Measurements from ENCODE around the gene KHSRP.

The KHSRP gene

DNA sequence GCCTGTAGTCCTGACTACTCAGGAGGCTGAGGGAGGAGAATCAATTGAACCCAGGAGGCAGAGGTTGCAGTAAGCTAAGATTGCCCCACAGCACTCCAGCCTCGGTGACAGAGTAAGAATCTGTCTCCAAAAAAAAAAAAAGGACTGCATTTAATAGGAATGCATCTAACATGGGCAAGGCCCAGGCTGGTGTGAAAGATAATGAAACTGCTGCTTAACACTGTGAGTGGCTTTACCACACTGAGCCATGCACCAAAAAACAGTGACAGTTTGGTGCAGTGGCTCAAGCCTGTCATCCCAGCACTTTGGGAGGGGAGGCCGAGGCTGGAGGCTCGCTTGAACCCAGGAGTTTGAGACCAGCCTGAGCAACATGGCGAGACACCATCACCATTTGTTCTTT lies 40.2 kb downstream of the KHSRP start:
- DNase-seq, result no peak

DNA sequence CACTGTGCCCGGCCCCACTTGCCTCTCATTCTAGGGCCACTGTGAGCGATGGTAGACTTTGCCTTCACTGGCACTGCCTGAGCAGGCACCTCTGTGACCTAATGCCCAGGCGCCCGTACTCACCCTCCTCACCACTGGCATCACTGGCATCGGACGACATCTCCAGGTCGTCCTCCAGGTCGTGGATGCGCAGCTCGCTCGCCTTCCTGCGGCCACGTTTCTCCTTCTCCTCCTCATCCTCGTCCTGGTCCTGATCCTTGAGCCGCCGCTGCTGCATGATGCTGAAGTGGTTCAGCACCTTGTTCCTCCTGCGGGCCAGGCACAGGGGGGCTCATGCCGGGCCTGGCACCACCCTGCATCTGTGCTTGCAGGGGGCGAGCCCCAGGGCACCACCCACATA lies 41.4 kb downstream of the KHSRP start:
- DNase-seq, result no peak

DNA sequence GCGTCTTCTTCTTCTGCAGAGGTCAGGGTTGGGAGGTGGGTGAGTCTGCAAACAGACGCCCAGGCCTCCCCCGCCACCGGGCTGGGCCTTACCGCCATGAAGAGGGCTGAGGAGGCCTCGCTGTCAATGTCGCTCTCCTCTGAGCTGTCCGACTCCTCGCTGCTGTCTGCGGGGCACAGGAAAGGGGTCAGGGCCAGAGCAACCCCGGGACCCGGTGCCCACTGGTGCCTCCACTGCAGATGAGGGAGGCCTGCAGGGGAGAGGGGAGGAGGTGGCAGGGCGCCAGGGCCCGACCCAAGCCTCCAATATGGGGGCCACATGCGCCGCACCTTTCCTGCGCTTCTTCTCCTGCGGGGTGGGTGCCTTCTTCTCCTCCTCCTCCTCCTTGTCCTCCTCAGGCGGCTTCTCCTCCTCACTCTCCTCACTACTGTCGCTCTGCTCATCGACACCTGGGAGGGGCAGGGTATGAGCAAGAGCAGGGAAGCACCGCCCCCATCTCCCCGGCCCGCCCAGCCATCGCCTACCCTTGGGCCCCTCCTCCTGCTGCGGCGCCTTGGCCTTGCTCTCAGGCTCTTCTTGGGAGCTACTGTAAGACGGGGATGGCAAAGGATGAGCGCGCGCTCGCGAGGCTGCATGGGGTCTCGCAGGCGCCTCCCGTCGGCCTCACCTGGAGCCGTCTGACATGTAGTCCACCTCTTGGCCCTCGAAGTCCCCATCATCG lies 43.4 kb downstream of the KHSRP start:
- DNase-seq, result no peak

GRCh38 chr19:6379744-6380143 lies 44.9 kb downstream of the KHSRP start:
- DNase-seq, result no peak

- no peak for DNase-seq
These were observed 46.1 kb downstream of the KHSRP start for GRCh38 chr19:6378486-6378885.

DNA sequence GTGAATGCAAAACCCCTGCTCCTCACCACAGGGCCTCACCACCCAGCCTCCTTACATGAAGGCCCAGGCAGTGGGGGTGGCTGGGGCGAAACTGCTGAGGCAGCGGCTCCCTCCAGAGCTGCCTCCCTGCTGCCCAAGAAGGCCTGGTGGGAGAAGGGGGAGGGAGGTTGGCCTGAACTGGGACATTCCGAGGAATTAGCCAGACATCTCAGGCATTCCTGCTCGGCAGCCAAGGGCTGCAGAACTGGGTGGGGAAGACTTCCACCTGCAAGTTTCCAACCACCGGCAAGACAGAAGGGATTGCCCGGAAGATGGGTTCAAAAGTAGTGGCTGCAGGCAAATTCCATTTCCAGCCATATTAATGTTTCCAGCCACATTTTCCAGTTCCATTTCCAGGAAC lies 46.6 kb downstream of the KHSRP start:
- no peak for DNase-seq

DNA sequence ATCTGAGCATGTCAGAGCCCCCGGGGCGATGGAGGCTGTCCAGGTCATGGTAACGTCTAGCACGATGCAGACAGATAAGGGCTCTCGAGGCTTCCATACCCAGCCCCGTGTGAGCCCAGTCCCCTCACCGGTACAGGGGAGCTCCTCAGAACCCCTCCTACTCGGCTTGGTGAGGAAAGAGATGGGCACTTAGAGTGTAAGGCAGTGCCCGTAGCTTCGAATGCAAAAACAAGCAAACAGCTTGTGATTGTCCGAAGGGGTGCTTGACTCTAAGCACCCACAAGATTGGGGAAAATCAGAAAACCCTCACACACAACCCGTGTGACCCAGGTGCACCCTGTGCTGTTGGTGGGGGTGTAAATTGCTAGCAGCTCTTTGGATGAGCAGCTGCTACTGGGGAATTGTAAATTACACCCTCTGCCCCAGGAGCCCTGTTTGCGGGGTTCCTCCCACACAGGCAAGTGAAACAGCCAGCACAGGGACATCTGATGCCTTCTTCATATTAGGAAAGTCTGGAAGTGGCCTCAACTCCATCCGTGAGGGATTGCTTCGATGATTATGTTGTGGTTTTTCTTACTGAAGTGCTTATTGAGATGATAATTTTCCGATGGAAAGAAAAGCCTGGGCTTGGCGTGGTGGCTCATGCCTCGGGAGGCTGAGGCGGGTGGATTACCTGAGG lies 48.0 kb downstream of the KHSRP start:
- no peak for DNase-seq

- DNase-seq, result no peak
These were observed 49.1 kb downstream of the KHSRP start, which contains the start of gene PSPN for GRCh38 chr19:6375411-6376010. TSS of gene PSPN (minus strand) at chr19:6375933. CDS start at chr19:6375849, 84 bp downstream.

- no peak for DNase-seq
These were observed 49.8 kb downstream of the KHSRP start for GRCh38 chr19:6374711-6375410.

- no peak for DNase-seq
These were observed 50.4 kb downstream of the KHSRP start for GRCh38 chr19:6374161-6374709.

DNA sequence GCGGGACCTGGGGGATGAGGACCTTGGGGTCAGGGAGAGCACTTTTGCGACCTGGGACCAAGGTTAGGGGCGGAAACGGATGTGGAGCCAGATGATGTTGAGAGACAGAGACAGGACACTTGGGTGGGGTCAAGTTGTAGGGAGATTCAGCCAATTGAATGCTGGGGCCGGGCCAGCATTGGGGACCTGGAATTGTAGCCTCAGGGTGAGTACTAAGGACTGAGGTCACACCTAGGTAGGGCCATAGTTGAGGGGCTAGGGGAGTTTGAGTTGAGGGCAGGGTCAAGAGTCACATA lies 50.9 kb downstream of the KHSRP start:
- DNase-seq, result no peak

DNA sequence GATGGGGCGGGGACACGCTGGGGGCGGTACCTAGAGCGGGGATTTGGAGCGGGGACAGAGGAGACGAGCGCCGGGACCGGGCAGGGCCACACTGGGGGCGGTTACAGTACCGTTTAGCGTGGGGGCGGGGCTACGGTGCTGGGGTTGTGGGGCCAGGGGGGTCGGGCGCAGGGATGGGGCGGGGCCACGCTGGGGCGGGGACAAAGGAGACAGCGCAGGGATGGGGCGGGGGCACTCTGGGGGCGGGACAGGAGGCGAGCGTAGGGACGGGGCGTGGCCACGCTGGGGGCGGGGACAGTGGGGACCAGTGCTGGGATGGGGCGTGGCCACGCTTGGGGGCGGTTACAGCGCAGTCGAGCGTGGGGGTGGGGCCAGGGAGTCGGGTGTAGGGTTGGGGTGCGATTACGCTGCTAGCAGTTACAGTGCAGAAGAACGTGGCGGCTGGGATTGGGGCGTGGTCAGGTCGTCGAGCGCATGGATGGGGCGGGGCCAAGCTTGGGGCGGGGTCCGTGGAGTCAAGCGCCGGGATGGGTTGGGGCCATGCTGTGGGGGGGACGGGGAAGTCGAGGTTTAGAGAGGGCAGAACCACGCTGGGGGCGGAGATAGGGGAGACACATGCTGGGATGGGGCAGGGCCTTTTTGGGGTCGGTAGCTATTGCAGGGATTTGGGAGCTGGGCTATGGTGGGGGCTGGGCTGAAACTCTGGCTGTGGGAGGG lies 51.4 kb downstream of the KHSRP start:
- DNase-seq, result peak; percentile 99

DNA sequence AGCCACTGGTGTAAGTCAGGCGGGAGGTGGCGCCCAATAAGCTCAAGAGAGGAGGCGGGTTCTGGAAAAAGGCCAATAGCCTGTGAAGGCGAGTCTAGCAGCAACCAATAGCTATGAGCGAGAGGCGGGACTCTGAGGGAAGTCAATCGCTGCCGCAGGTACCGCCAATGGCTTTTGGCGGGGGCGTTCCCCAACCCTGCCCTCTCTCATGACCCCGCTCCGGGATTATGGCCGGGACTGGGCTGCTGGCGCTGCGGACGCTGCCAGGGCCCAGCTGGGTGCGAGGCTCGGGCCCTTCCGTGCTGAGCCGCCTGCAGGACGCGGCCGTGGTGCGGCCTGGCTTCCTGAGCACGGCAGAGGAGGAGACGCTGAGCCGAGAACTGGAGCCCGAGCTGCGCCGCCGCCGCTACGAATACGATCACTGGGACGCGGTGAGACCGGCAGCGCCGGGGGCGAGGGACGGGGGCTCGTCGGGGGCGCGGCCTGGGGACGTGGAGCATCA lies 52.0 kb downstream of the KHSRP start, which contains the start of gene ALKBH7:
TSS of gene ALKBH7 (plus strand) at position 201 of the 502 bp plus-strand sequence. CDS start at position 228, 27 bp downstream.
- peak; percentile 98 for DNase-seq

GRCh38 chr19:6364353-6364752 lies 60.3 kb downstream of the KHSRP start:
- no peak for DNase-seq
